Ascending aorta (tissue), 2 donors: Measurements from ENCODE around the gene DNAJA4. TPM values are rescaled to one million over a fixed set of nuclear protein-coding genes. Genes with fewer than 3 reads are reported as not detected.

Experiments used
- DNase-seq, 2 donors: peaks; one replicate each; pipeline ENCODE4 v3.0.0-alpha.2; 2019; ENCODE audit warnings: low spot score in 2 of 2
- H3K27ac ChIP-seq, 2 donors: fragments of 200-600 bp; sonication (generic); one replicate each; pipeline ENCODE4 v1.5.1; 2016 to 2017; ENCODE audit warnings: mild to moderate bottlenecking in 1 of 2
- H3K27me3 ChIP-seq: fragments of 200-600 bp; sonication (generic); one replicate; pipeline ENCODE4 v1.5.1; 2017
- H3K36me3 ChIP-seq, 2 donors: fragments of 200-600 bp; sonication (generic); one replicate each; pipeline ENCODE4 v1.5.1; 2016
- H3K4me1 ChIP-seq, 2 donors: fragments of 200-600 bp; sonication (generic); one replicate each; pipeline ENCODE4 v1.5.1; 2016 to 2017; ENCODE audit warnings: mild to moderate bottlenecking in 1 of 2
- H3K4me3 ChIP-seq, 2 donors: fragments of 200-600 bp; sonication (generic); one replicate each; pipeline ENCODE4 v1.5.1; 2016 to 2017; ENCODE audit warnings: mild to moderate bottlenecking in 1 of 2
- H3K9me3 ChIP-seq, 2 donors: fragments of 200-600 bp; sonication (generic); one replicate each; pipeline ENCODE4 v1.5.1; 2016
- intact Hi-C: fragments of 100-400 bp; cut with DNase I; formaldehyde crosslinking; loops from one replicate; pipeline ENCODE4 v1.15.1; 2023
- total RNA-seq: library from RNA; depleted of rRNA; stranded (reverse); fragments of >200 nt; gene quantifications from one replicate; pipeline ENCODE4 v1.1.0, GENCODE V29; 2016
- TF ChIP-seq, protein P1 (sequence below), 3 experiments: fragments of 200-600 bp in 2 of 3; fragments of 450-650 bp in 1 of 3; sonication (generic) in 2 of 3; IDR thresholded peaks; one replicate each; pipeline ENCODE4 v1.5.1; 2016 to 2019; ENCODE audit warnings: antibody characterized with exemption in 3 of 3, mild to moderate bottlenecking in 1 of 3, moderate library complexity in 1 of 3

Gene DNAJA4
- total RNA-seq, 1 donor from 2014 or later, result 3.5 TPM

DNA sequence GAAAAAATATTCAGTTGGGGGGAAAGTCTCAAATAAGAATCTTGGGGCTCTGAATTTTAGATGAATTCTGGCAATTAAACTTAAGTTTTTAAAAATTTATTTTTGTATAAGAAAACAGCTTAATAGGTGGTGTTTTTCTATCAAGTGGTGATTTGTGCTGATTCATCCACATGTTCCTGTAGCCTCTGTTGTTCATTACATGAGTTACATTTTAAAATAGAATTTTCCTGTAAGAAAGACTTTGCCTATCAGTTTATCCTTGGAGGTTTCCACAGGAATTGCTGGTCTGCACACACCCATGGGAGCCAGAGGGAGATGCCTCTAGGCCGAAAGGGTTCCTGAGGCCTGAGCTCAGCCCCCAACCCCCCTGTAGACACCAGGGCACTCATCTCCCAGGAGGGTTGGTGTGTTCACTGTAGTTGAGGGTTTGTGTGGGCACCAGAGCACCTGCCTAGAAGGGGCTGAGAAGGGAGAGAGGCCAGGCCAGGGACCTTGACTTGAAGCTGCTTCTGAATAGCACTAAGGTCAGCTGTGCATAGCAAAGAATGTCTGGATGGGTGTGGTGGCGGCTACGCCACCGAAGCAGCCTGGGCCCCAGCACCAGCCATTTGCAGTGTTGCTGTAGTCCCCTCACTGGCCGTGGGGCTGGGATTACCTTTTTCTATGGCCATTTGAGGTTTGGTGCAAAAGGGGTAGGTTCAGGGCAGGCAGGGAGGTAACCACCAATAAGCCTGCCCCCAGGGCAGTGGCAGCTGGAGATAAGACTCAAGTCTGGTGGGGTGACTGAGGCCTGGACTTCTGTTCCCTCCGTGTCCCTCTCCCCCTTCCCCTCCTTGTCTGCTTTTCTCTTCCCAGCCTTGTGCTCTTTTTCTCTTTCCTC, 11.9 kb downstream of the DNAJA4 start:
- intact Hi-C loops, result no loop called here
- TF ChIP-seq, protein P1, sequence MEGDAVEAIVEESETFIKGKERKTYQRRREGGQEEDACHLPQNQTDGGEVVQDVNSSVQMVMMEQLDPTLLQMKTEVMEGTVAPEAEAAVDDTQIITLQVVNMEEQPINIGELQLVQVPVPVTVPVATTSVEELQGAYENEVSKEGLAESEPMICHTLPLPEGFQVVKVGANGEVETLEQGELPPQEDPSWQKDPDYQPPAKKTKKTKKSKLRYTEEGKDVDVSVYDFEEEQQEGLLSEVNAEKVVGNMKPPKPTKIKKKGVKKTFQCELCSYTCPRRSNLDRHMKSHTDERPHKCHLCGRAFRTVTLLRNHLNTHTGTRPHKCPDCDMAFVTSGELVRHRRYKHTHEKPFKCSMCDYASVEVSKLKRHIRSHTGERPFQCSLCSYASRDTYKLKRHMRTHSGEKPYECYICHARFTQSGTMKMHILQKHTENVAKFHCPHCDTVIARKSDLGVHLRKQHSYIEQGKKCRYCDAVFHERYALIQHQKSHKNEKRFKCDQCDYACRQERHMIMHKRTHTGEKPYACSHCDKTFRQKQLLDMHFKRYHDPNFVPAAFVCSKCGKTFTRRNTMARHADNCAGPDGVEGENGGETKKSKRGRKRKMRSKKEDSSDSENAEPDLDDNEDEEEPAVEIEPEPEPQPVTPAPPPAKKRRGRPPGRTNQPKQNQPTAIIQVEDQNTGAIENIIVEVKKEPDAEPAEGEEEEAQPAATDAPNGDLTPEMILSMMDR (IDR thresholded peaks at IDR 0.05), result no peak
- no peak for DNase-seq
- Histone ChIP-seq H3K36me3 (peaks cover 11 to 33% of the 10 kb centered on the region in 2 donors), H3K27me3 (no peaks in the 10 kb centered on the region), H3K4me3 (no peak overlapping the region), H3K4me1 (no peaks in the 10 kb centered on the region), H3K27ac (no peak overlapping the region), H3K9me3 (no peaks in the 10 kb centered on the region)

DNA sequence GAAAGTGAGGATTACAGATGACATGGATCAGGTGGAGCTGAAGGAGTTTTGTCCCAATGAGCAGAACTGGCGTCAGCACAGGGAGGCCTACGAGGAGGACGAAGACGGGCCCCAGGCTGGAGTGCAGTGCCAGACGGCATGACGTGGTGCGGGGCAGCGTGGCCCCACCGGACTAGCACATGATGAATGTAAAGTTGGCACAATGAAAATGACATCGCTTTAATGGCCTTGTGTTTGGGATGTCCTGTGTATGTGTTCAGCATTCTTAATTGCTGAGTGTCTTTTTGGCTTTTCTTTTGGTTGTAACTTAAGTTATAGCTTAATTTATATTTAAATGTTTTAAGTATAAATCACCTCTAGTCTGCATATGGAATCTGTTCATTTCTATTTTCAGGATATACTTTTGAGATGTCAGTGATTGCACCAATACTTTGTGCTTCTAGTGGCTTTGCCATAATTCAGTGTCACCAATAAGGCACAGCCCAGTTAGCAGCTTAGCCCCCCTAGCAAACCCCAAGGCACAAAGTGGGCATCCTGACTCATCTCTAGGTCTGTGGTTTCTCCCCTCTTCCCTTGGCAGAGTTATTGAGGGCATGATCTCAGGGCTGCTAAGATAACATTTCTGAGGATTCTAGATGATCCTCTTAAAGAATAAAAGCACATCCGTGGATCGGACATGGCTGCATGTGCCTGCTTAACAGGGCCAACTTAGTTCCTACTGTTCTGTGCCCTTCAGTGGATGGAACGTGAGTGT, 16.1 kb downstream of the DNAJA4 start:
- Histone ChIP-seq H3K36me3 (peaks cover 33 to 58% of the 10 kb centered on the region in 2 donors), H3K4me1 (no peaks in the 10 kb centered on the region), H3K27ac (no peak overlapping the region), H3K4me3 (no peak overlapping the region), H3K27me3 (no peaks in the 10 kb centered on the region), H3K9me3 (no peaks in the 10 kb centered on the region)
- TF ChIP-seq, protein P1 (IDR thresholded peaks at IDR 0.05), result no peak
- intact Hi-C loops, result no loop called here
- DNase-seq, result no peak

DNA sequence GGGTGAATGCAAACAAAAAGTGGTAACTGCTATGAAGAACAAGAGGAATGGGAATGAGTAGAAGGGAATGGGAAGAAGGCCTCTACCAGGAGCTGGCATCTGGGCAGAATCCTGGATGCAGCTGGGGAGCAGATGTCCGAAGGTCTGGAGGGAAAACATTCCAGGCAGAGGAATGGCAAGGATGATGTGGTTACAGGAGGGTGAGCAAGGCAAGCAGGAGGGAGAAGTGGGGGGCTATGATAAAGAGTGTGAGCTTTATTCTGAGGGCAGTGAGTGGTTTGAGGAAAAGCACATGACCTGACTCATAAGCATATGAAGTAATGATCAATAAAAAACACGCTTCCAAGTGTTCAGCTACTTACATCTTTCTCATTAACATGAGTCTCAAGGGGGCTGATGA, 18.0 kb downstream of the DNAJA4 start:
- Histone ChIP-seq H3K9me3 (no peaks in the 10 kb centered on the region), H3K4me3 (no peak overlapping the region), H3K36me3 (peaks cover 43 to 71% of the 10 kb centered on the region in 2 donors), H3K27ac (no peak overlapping the region), H3K4me1 (no peaks in the 10 kb centered on the region), H3K27me3 (no peaks in the 10 kb centered on the region)
- intact Hi-C loops, result no loop called here
- DNase-seq, result no peak
- TF ChIP-seq, protein P1 (IDR thresholded peaks at IDR 0.05), result no peak

DNA sequence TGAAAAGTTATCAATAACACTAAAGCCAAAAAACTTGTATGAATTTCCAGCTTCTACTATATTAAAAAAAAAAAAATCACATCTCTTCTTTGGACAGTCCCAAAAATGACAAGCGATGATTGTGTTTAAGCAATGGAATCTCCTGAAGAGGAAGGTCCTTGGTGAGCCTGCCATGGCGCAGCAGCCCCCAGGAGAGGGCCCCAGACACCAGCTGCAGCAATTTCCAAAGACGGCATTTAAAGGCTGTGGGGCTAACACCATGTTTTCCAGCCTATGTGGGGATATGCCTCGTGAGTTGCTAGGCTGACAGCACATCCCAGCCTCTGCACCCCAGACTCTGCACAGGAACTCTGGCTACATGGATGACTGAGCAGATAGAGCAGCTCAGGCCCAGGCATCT, 20.4 kb downstream of the DNAJA4 start:
- intact Hi-C loops, result no loop called here
- DNase-seq, result no peak
- peaks cover 52 to 90% of the 10 kb centered on the region in 2 donors for H3K36me3 ChIP-seq
- H3K4me1 ChIP-seq, result no peaks in the 10 kb centered on the region
- TF ChIP-seq, protein P1 (IDR thresholded peaks at IDR 0.05), result no peak
- H3K27ac ChIP-seq, result no peak overlapping the region
- H3K9me3 ChIP-seq, result no peaks in the 10 kb centered on the region
- no peaks in the 10 kb centered on the region for H3K27me3 ChIP-seq
- H3K4me3 ChIP-seq, result no peak overlapping the region

DNA sequence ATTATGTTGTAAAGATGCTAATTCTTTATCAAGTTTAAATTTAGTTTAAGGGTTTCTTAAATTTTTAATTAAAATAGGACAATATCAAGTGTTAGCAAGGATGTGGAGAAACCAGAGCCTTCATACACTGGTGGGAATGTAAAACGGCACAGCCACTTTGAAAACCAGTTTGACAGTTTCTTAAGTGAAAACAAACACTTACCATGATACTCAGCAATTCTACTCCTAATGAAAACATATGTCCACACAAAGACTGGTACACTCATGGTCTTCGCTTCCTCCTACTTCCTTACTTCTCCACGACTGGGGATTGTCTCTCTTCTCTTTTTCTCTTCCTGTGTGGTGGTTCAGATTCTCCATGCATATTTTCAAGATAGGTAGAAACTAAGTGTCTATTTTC, 25.9 kb downstream of the DNAJA4 start:
- Histone ChIP-seq H3K4me3 (no peak overlapping the region), H3K36me3 (peaks cover 35 to 81% of the 10 kb centered on the region in 2 donors), H3K27ac (no peak overlapping the region), H3K27me3 (no peaks in the 10 kb centered on the region), H3K9me3 (no peaks in the 10 kb centered on the region), H3K4me1 (no peaks in the 10 kb centered on the region)
- intact Hi-C loops, result no loop called here
- TF ChIP-seq, protein P1 (IDR thresholded peaks at IDR 0.05), result no peak
- DNase-seq, result no peak
